Mucosa of gallbladder (tissue), 1 donor: ENCODE measurements around the gene TANC1. TPM values are rescaled to one million over a fixed set of nuclear protein-coding genes. Genes with fewer than 3 reads are reported as not detected.
"Not testable (repeated sequence)": the region's sequence is repeated elsewhere in the genome, so short reads cannot be mapped to it uniquely, and the experiment has no call there.

Experiments used
- DNase-seq: peaks from one replicate; pipeline ENCODE4 v3.0.0-alpha.2; 2020; ENCODE audit warnings: low spot score
- total RNA-seq: library from RNA; stranded (reverse); gene quantifications from one replicate; pipeline ENCODE4 v1.2.1, GENCODE V29; 2021
- donor health status: DM: no; HTN: no; CAD: no.

Gene TANC1
- total RNA-seq, 1 donor from 2014 or later, result 40.1 TPM

DNA sequence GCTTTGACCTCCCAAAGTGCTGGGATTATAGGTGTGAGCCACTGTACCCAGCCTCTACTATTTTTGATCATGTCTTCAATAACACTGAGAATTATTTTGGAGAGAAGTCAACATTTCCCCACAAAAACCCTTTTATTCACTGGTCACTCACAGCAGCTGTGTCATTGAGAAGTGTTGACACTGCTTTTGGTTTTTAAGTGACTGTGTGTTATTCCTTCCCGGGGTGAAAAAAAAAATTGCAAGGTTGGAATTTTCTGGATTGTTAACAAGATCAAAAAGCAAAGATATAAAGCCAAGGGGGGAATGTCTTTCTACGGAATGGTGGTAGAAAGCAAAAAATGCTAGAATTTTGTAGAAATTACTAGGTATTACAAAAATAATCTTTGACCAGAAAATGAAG is 61.5 kb downstream of the TANC1 start:
- no peak for DNase-seq

DNA sequence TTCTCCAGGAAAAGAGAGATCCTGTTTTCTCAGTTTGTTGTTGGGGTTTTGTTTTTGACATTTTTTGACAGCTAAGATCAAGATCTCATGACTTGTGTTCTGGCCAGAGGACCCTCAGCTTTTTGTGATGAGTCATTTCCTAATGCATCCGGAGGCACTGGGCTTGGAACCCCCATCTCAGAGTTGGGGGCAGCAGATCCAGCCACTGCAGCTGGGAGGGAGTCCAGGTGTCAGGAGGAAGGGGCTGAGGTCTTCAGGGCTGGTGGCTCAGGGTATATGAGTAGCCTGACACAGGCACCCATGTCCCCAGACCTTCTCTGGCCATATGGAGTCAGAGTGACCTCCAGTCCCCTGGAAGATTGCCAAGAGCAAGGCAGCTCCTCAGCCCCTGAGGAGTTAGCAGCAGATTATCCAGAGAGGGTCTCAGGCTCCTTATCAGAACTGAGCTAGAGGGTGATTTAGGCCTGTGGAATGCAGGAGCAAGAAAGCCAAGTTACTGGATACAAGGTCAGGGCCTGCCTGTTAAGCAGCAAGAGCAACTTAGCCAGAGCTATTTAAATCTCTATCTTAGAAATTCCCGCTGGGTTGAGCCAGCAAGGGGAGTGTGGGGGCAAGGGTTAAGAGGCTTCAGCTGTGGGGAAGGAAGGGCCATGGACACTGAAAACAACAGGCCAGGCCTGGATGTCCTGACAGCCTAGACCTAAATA is 62.4 kb downstream of the TANC1 start:
- DNase-seq, result peak; percentile 37

DNA sequence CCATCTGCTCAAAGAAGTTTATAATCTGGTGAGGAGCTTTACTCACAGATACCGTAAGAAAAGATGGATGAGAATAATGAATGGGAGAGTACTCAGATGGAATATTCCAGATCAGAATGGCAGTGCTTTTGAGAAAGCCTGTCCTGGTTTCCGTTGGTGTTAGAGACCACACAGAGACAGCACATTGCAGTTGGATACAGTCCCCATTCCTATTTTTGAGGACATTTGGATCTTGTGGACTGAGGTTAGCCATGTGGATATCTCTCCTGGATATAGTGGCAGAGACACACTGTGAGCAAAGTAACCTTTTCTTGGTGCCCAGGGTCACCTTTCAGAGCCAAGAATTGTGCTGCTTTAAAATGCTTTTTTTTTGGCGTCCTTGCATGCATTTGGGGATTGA is 63.7 kb downstream of the TANC1 start:
- no peak for DNase-seq

DNA sequence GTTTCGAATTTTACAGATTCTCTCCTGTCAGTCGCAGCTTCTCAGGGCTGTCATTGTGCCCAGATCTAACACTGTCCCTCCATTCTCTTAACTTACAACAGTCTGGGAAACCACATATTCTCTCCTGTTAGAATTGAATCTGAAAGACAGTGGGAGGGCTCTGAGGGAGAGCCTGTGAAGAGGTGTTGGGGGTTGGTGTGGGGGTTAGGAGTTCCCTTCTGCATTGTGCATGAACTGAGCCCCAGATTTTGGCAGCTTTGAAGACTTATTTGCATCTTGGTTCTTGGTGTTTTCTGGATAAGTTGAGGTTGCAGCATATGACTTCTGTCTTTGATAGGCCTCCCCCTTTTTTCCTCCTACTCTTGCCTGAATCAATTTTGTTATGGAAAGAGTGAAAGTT is 64.1 kb downstream of the TANC1 start:
- DNase-seq, result no peak

DNA sequence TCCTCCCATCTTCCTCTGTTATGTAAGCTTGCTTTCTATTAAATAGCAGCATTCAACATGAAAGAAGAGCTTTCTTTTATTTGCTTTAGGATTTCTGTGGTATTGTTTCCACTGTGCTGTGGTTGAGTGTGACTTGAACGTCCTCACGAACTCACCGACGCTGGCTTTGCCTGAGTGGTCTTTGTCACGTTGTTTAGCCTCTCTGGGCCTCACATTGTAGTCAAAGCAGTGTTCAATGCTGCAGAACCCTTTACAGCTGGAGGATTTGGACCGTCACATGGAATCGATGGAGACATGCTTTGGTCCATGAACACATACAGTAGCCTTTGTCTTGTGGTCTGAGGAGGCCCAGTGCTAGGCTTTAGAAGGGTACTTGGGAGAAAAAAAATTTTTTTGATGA is 66.3 kb downstream of the TANC1 start:
- no peak for DNase-seq

DNA sequence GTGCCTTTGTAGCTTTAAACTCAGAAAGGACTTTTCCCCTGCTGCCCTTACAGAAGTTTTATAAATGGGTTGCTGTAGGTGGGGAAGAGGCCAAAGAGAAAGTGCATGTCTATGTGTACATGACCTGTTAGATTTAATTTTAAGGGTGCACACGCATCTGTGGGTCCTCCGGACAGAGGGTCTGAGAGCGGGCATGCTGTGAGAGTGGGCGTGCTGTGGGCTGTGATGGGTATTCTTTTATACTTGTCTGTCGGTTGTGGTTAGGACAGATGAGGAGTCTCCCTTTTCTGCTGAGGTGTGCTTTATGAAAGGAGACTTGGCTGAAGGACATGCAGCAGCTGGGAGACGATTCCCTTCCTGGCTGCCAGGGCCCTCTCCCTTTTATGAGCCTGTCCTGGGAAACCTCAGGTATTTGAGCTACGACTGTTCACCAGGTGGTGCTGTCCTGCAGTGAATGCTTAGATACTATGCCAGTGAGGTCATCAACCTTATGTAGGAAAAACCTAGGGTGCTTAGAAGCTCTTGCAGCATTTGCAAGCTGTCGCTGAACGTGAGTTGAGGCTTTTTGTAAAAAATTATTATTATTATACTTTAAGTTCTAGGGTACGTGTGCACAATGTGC is 67.5 kb downstream of the TANC1 start:
- no peak for DNase-seq

DNA sequence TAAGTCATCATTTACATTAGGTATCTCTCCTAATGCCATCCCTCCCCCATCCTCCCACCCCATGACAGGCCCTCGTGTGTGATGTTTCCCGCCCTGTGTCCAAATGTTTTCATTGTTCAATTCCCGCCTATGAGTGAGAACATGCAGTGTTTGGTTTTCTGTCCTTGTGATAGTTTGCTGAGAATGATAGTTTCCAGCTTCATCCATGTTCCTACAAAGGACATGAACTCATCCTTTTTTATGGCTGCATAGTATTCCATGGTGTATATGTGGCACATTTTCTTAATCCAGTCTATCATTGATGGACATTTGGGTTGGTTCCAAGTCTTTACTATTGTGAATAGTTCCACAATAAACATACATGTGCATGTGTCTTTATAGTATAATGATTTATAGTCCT is 68.0 kb downstream of the TANC1 start:
- DNase-seq, result not testable (repeated sequence)

DNA sequence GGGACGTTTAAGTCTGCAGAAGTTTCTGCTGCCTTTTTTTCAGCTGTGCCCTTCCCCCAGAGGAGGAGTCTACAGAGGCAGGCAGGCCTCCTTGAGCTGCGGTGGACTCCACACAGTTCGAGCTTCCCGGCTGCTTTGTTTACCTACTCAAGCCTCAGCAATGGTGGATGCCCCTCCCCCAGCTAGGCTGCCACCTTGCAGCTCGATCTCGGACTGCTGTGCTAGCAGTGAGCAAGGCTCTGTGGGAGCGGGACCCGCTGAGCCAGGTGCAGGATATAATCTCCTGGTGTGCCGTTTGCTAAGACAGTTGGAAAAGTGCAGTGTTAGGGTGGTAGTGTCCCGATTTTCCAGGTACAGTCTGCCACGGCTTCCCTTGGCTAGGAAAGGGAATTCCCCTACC is 72.9 kb downstream of the TANC1 start:
- not testable (repeated sequence) for DNase-seq

DNA sequence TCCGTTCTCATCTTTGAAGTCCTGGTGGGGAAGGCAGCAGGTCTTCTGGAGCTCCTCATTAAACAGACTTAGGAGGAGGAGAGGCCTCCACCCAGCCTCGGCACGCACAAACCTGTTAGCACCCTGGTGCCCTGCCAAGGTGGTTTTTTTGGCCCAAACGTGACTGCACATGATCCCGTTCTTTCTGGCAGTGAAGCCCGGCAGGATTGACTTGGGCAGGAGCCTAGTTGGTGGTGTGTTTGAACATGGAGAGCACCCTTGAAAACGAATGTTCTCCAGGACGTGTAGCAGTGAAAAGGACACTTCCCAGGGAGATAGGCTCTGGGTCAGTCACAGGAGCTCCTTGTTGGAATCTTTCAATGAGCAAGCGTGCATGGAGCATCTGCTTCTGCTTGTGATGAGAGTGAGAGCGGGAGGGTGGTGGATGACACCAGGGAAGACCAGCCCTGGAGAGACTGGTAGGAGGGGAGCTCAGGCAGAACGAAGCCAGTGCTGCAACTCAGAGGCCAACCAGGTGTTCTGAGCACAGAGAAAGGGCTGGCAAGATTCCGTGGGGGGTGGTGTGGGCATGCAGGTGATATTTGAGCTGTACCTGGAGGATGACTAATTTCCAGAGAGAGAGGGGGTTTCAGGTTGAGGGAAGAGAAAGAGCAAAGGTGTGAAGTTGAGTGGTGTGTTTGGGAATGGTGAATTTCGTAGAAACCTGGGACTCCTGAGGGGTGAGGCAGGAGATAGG is 73.8 kb downstream of the TANC1 start:
- DNase-seq, result no peak

DNA sequence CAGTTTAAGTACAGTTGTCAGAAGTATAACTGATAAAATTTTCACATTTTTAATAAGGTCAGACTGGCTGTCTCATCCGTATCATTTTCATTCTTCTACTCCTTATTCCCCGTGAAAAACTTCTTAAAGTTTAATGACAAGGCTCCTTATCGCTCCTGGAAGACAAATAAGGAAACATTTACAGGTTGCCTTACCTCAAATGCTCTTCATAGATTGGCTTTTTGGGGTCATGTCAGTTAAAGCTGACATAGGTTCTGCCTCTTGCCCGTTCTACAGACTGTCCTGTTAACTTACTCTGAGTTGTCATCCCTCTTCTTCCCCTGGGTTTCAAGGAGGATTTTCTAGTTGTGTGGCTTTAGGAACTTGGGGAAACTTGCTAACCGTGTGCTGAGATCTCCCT is 75.3 kb downstream of the TANC1 start:
- DNase-seq, result no peak

DNA sequence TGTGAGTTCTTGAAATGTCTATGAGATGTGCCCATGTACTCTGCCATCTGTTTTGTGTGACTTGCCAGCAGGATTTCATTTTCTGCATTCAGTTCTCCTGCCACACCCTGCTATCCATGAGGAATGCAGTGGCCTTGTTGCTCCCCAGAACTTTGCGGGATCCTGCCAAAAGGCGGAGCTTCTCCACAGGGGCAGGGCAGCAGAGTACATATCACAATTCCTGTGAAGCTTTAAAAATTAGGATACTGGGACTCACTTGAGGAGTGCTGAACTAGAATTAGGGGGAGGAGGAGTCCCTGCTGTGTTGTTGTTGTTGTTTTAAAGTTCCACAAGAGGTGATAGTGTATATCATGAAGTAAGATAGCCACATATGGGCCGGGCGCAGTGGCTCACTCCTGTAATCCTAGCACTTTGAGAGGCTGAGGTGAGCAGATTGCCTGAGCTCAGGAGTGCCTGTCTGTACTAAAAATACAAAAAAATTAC is 76.4 kb downstream of the TANC1 start:
- no peak for DNase-seq

DNA sequence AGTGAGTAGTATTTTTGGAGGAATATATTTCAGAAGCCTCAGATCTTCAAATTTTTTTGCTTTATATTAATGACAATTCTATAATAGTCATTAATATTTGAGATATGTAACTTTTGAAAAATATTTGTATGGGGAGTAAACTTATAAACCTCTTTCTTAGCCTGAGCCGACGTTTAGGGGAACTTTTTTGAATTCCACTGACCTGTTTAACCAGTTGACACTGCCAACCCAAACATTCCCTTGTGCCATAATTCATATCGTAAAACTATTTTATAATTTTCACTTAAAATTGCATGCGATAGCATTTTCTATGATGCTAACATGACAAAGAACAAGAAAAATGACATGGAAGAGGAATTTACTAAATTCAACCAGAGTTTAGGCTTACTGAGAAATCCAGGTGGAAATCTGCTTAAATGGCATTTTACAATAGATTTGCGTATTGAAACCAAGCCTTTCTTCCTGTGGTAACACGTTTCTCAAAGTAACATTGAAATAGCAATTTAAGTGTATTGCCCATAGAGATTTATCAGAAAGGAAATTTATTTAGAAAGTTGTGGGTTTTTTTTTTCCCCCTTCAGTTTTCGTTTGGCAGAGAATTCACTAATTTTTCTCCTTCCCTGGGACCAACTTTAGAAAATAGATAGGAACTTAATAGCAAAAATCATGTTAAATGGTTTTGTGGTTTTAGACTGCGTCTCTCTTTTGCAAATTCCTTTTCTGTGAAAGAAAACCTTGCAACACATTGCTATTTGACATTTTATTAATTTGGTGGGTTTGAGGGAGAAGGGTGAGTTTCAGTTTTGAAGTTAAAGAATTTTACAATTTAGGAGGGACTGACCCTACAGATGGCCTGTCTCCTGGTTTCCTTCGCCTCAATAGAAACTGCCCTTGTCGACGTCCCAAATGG is 77.4 kb downstream of the TANC1 start:
- DNase-seq, result no peak

DNA sequence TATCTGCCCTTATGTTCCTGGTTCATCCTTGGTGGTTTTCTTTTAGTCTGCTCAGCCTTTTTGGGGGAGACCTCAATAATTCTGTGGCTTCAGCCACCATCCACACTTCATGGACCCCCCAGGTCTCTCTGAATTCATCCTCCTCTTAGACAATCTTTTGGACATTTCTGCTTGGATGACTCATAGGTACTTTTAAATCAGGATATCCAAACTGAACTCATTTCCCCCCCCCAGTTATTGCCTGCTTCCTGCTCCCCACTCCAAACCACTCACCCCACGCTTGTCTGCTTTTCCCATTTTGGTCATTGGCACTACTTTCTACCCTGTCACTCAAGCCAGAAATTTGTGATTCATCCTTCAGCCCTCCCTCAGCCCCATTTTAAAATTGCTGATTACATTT is 78.5 kb downstream of the TANC1 start:
- no peak for DNase-seq

DNA sequence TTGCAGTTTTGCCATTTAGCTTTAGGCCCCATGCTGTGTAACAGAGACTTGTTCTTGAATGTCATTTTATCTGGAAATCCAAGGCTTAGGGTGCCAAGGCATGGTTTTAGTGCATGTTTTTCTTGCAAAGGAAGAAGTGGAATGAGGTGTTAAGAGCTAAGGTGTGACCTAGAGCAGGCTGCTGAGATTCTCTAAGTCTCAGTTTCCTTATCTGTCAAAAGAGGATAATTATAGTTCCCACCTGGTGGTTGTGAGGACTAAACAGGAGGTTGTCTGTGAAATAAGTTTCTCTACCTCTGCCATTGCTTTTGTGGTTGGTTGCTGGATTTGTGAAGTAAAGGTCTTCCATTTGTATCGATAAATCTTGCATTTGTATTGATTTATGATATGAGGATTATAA is 82.0 kb downstream of the TANC1 start:
- DNase-seq, result no peak

DNA sequence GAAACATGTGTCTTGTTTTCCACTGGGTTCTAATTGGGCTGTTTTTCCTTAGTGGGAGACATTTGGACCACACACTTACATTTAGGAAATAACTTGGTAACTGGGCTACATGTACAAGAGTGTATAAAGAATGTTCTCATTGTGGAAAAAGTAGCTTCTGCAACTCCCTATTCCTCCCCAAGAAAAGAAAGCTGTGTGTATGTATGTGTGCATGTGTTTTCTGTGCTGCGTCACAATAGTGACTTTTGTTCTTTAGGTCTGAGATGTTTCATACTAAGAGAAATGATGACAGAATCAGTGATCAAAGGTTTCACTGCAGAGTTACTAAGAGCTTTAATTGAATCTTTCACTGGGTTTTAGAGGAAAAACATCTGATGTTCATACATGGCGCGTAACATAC is 82.7 kb downstream of the TANC1 start:
- no peak for DNase-seq

DNA sequence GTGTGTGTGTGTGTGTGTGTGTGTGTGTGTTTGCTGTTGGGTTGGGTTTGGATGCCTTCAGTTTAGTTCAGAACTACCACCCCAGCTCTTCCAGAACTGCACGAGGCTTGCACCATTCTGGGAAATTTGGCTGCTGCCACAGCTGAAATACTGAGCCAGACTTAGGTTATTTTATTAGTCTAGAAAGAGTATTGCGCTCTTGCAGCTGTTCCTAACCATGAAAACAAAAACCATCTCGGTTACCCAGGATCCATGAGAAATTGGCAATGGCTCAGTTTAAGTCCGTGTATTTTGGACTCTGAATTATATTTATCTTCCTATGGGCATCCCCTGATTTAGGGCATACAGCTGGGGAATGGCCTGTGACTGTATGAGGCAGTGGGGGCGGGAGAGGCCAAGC is 83.2 kb downstream of the TANC1 start:
- DNase-seq, result no peak

DNA sequence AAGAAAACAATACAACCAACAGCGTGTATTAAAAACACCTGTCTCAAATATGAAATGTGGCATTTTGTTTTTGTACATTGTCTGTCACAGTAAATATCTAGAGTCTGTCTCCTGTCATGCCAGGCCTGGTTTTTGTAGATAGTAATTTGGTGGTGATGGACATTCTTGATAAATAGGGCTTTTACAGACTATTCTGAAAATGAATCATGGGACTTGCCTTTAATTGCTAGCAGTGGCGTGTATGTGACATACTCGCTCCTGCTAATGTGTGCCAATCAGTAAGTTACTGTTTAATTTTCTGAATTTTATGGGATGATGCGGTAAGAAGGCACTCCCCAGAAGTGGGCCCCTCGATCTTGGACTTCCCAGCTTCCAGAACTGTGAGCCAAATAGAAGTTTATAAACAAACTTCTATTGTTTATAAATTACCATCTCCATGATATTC is 83.7 kb downstream of the TANC1 start:
- DNase-seq, result no peak

DNA sequence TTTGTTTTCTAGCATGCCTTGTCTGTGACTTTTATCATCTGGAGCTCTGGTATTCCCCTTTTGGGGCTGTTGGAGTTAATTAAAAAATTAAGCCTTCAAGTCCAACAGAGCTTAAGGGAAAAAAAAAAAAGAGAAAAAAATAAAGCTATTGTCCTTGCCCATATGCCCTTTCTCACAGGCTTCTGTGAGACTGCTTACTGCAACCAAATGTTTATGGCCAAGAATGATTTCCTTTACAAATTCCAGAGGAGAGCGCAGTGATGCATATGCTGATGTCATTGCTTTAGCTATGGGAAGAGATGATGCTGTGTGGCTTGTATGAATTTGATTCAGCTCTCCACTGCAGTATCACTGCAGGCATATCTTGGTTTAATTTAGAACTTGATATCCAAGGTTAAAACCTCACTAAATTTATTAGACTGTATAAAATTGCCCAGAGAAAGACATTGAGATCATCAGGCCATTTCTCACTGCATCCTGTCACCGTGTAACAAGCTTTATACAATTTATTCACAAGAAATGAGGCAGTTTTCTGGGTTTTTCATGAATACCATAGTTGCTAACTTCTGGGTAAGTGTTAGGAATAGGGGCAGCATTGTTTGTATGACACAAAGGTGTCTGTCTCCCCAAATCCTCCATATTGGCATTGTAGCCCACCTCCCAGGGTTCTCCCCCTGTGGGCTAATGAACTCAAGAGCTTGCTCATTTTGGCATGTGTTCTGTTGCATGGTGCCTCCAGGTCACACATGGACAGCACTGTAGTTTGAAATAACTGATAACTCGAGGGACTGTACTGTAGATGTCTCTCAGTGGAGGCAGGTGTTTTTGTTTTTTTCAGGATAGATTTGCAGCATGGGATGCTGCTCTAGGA is 85.0 kb downstream of the TANC1 start:
- no peak for DNase-seq

DNA sequence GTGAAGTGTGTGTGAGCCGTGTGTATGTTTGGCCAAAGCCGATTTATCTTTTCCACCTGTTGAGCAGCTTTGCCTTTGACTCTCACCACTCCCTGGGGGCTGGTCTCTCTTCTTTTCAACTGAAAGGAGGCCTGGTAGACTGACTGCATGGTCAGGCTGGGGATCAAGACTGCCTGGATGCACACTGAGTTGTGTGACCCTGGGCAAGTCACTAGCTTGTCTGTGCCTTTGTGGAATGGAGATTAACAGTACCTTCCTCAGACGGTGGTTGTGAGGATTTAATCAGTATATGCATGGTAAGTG is 85.5 kb downstream of the TANC1 start:
- DNase-seq, result no peak

DNA sequence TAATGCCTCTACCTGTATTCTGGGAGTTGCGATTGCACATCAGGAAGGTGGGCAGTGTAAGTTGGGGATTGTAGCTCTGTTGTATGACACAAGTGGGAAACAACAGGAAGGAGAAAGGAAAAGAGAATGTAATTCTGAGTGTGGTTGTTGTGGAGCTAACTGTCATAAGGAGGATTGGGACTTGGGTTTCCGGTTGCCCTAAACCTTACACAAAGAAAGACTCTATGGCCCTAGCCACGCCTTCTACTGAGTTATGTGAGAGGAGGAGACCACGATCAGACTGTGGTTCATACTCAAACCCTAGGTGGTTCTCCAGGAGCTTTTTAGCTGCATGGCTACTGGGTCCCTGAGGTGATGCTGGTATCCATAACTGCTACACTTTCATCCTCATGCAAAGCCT is 86.5 kb downstream of the TANC1 start:
- no peak for DNase-seq

DNA sequence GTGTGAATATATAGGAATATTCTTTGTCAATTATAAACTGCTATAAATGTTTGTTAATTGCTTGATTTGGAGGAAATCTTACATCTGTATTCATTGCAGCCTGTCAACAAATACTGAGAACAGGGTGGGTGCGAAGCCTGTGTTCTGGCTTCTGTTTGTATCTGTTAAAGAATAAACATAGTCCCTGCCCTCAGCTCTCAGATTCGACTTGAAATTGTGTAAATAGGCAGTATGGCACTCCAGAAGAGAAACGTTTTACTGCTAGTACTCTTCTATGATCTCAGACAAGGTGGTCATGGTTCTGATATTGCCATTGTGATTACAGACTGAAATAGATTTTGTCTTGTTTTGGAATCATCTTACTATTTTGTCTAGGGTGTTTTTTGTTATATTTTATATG is 92.1 kb downstream of the TANC1 start:
- DNase-seq, result no peak
